ENCODE measurements around the gene KDM3B. TPM values are rescaled to one million over a fixed set of nuclear protein-coding genes. Genes with fewer than 3 reads are reported as not detected.
"Not testable (repeated sequence)": the region's sequence is repeated elsewhere in the genome, so short reads cannot be mapped to it uniquely, and the experiment has no call there.

KDM3B gene
- total RNA-seq, 1 experiment from 2014 or later = 49.0 TPM

DNA sequence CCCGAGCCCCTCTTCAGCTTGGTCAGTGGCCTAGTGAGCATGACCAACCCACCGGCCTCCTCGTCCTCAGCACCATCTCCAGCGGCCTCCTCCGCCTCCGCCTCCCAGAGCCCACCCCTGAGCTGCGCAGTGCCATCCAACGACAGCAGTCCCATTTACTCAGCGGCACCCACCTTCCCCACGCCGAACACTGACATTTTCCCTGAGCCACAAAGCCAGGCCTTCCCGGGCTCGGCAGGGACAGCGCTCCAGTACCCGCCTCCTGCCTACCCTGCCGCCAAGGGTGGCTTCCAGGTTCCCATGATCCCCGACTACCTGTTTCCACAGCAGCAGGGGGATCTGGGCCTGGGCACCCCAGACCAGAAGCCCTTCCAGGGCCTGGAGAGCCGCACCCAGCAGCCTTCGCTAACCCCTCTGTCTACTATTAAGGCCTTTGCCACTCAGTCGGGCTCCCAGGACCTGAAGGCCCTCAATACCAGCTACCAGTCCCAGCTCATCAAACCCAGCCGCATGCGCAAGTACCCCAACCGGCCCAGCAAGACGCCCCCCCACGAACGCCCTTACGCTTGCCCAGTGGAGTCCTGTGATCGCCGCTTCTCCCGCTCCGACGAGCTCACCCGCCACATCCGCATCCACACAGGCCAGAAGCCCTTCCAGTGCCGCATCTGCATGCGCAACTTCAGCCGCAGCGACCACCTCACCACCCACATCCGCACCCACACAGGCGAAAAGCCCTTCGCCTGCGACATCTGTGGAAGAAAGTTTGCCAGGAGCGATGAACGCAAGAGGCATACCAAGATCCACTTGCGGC lies 114.6 kb downstream of the KDM3B start:
- peak; percentile 41 for DNase-seq (ENCODE audit: low spot score)

DNA sequence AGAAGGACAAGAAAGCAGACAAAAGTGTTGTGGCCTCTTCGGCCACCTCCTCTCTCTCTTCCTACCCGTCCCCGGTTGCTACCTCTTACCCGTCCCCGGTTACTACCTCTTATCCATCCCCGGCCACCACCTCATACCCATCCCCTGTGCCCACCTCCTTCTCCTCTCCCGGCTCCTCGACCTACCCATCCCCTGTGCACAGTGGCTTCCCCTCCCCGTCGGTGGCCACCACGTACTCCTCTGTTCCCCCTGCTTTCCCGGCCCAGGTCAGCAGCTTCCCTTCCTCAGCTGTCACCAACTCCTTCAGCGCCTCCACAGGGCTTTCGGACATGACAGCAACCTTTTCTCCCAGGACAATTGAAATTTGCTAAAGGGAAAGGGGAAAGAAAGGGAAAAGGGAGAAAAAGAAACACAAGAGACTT lies 115.2 kb downstream of the KDM3B start:
- DNase-seq (ENCODE audit: low spot score) = peak; percentile 40

DNA sequence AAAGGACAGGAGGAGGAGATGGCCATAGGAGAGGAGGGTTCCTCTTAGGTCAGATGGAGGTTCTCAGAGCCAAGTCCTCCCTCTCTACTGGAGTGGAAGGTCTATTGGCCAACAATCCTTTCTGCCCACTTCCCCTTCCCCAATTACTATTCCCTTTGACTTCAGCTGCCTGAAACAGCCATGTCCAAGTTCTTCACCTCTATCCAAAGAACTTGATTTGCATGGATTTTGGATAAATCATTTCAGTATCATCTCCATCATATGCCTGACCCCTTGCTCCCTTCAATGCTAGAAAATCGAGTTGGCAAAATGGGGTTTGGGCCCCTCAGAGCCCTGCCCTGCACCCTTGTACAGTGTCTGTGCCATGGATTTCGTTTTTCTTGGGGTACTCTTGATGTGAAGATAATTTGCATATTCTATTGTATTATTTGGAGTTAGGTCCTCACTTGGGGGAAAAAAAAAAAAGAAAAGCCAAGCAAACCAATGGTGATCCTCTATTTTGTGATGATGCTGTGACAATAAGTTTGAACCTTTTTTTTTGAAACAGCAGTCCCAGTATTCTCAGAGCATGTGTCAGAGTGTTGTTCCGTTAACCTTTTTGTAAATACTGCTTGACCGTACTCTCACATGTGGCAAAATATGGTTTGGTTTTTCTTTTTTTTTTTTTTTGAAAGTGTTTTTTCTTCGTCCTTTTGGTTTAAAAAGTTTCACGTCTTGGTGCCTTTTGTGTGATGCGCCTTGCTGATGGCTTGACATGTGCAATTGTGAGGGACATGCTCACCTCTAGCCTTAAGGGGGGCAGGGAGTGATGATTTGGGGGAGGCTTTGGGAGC lies 115.9 kb downstream of the KDM3B start:
- peak; percentile 53 for DNase-seq (ENCODE audit: low spot score)

DNA sequence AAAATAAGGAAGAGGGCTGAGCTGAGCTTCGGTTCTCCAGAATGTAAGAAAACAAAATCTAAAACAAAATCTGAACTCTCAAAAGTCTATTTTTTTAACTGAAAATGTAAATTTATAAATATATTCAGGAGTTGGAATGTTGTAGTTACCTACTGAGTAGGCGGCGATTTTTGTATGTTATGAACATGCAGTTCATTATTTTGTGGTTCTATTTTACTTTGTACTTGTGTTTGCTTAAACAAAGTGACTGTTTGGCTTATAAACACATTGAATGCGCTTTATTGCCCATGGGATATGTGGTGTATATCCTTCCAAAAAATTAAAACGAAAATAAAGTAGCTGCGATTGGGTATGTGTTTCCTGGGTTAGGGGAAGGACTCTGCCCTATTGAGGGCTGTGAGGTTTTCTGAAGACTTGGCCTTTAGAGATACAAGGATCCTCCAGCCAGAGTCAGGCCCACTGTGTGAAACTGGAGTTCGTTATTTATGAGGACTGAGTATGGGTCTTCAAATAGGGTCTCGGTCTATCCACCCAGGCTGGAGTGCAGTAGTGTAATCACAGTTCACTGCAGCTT lies 116.6 kb downstream of the KDM3B start:
- no peak for DNase-seq (ENCODE audit: low spot score)

DNA sequence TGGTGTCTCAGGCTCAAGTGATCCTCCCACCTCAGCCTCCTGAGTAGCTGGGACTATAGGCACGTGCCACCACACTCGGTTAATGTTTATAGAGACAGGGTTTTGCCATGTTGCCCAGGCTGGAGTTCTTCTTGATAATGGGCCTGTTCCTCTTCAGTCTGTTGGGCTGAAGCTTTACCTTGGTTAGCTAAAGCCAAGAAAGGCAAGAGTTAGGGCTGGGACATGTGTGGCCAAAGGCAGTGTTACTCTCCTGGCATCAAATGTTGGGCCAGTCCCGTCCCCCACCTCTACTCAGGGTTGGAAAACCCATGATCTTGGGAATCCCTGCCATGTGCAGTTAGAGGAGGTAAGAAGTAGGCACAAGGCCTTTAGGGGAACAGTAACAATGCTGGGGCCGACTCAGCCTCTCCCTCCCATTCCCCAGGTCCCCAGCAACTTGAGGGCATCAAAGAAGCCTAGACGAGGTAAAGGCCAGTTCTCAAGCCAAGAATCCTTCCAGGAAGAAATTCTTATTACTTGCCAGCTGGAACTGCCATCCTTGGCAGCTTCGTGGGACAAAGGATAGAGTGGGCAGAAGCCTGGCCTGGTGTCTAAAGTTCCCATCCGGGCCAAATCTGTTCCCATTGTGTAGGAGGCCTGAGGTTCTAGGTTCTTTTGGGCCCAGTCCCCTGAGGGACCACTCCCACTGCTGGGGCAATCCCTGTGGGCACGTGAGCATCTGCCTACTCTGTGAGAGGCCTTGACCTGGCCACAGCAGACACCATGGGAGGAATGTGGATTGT lies 117.2 kb downstream of the KDM3B start:
- DNase-seq (ENCODE audit: low spot score) = peak; percentile 92

DNA sequence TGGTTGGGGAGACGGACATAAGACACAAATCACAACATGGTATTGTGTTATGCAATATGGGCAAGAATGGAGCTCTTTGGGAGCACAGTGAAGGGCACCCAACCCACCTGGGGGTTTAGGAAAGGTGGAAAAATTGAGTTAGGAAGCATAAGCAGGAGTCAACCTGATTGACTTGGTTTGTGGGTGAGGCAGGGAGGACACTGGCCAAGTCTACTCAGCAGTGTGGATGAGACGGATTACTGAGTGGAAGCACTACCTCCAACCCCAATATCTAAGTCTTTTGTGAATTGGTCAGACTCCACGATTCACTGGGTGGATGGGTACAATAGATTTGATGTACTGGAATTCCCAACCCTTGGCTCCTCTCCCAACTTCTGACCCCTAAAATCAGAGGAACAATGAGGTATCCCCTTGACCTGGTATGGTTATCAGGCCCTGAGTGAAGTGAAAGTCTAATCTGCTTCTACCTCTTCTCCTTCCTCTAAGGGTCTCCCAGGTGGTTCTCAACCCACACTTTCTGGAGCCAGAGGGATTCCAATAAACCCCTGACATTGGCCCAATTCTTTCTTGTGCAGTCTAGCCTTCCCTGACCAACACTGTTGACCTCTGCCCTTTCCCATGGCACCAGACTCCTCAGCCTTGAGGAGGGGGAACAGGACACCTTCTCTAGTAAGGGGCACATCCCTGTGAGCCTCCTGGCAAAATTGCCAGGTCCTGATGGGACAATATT lies 118.0 kb downstream of the KDM3B start:
- DNase-seq (ENCODE audit: low spot score) = peak; percentile 91

DNA sequence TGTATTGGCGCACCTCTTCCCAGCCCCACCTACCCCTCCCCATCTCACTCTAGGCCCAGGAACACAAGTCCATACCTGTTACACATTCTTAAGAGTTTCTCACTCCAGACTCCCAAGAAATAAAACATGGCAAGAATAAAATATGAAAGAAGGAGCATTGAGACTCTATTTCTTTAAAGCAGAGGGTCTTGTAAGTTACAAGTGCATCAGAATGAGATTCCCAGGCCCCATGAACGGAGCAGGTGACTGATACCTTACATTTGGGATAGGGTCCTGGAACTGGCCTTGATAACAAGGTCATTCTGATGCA lies 118.5 kb downstream of the KDM3B start:
- no peak for DNase-seq (ENCODE audit: low spot score)

DNA sequence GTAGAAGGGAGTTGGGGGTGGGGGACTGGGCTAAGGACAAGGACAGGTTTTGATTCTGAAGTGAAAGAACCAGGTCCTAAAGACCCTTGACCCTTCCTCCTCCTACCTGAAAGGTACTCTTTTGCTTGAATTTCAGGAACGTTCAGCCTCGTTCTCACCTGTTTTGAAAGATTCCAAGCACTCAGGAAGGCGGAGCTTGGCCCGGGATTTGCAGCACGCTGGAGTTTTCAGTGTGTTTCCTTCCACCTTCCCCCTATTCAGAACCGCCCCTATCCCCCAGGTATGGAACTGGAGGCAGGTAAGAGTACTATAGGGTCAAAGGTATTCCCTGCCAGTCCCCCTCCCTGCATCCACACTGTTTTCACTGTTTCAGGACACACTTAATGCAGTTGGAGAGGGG lies 119.9 kb downstream of the KDM3B start:
- no peak for DNase-seq (ENCODE audit: low spot score)

DNA sequence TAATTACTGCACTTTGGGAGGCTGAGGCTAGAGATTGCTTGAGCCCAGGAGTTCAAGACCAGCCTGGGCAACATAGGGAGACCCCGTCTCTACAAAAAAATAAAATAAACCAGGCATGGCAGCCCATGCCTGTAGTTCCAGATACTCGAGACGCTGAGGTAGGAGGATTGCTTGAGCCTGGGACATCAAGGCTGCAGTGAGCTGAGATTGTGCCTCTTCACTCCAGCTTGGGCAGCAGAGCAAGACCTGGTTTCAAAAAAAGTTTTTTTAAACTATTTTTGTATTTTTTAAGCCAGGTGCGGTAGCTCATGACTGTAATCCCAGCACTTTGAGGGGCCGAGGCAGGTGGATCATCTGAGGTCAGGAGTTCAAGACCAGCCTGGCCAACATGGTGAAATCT lies 120.7 kb downstream of the KDM3B start:
- DNase-seq (ENCODE audit: low spot score) = not testable (repeated sequence)

DNA sequence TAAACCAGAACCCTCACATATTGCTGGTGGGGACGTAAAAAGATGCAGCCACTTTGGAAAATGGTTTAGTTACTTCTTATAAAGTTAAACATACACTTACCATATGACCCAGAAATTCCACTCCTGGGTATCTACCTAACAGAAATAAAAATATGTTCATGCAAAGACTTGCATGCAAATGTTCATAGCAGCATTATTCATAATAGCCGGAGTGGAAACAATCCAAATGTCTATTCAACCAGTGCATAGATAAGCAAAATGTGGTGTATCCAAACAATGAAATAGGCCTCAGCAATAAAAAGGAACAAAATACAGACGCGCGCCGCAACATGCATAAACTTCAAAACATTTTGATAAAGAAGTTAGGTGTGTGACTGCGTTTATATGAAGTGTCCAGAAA lies 124.4 kb downstream of the KDM3B start:
- DNase-seq (ENCODE audit: low spot score) = no peak

DNA sequence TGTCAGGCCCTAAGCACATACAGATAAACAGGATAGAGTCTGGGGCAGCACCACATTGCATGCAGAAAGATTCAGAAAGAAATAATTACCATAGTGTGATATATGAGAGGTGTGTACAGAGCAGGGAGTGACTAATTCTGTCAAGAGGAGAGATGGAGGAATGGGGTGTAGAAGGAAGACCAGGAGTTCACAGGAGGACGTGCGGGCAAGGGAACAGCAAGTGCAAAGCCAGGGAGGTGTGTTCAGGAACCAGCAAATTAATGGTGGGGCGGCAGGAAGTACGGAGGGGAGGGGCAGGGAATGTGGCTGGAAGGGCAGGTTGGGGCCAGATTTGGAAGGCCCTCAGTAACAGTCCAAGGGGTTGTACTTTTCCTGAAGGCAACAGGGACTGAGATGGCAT lies 130.2 kb downstream of the KDM3B start:
- no peak for DNase-seq (ENCODE audit: low spot score)

Other genes with a start within 250 kb of the KDM3B start
- gene NME5, start 213.3 kb upstream of the KDM3B start, total RNA-seq (2014; rRNA removed; shearing (Covaris generic)) = 2.6 and 5.6 TPM in 2 replicates
- 46.5 and 55.2 TPM in 2 replicates for gene BRD8, start 174.1 kb upstream of the KDM3B start, total RNA-seq (2014; rRNA removed; shearing (Covaris generic))
- 130 and 131 TPM in 2 replicates for gene KIF20A, start 173.6 kb upstream of the KDM3B start, total RNA-seq (2014; rRNA removed; shearing (Covaris generic))
- 48.2 and 51.7 TPM in 2 replicates for gene CDC23, start 139.4 kb upstream of the KDM3B start, total RNA-seq (2014; rRNA removed; shearing (Covaris generic))
- gene GFRA3, start 78.1 kb upstream of the KDM3B start, total RNA-seq (2014; rRNA removed; shearing (Covaris generic)) = not detected in 2 replicates
- 21.6 and 25.1 TPM in 2 replicates for gene CDC25C, start 20.9 kb upstream of the KDM3B start, total RNA-seq (2014; rRNA removed; shearing (Covaris generic))
- 24.8 and 25.8 TPM in 2 replicates for gene FAM53C, start 14.4 kb upstream of the KDM3B start, total RNA-seq (2014; rRNA removed; shearing (Covaris generic))
- gene REEP2, start 86.4 kb downstream of the KDM3B start, total RNA-seq (2014; rRNA removed; shearing (Covaris generic)) = 2.1 and 6.0 TPM in 2 replicates
- 5.5 and 9.3 TPM in 2 replicates for gene EGR1, start 112.8 kb downstream of the KDM3B start, total RNA-seq (2014; rRNA removed; shearing (Covaris generic))
- 163 and 179 TPM in 2 replicates for gene ETF1, start 190.6 kb downstream of the KDM3B start, total RNA-seq (2014; rRNA removed; shearing (Covaris generic))
- 647 and 690 TPM in 2 replicates for gene HSPA9, start 222.7 kb downstream of the KDM3B start, total RNA-seq (2014; rRNA removed; shearing (Covaris generic))

All from H4 (cell line).